GM23338 (cell line): ENCODE data around the gene FHIP1A. TPM values are rescaled to one million over a fixed set of nuclear protein-coding genes. Genes with fewer than 3 reads are reported as not detected.
A peak's percentile ranks its signal among the peaks of the same experiment; 100 is the strongest.
"Not testable (repeated sequence)": the region's sequence is repeated elsewhere in the genome, so short reads cannot be mapped to it uniquely, and the experiment has no call there.

Source experiments
- ATAC-seq: fragments of 200-7000 bp; cut with Tn5 transposase; 3 replicates; pipeline ENCODE4 v1.9.1; 2020
- DNase-seq: peaks from one replicate; pipeline ENCODE4 v3.0.0-alpha.2; 2015; ENCODE audit warnings: low spot score
- H2AFZ ChIP-seq: fragments of 200-600 bp; sonication (generic); 2 replicates; pipeline ENCODE4 v1.8.0; 2016; ENCODE audit warnings: antibody characterized with exemption, mild to moderate bottlenecking, moderate library complexity
- H3F3A ChIP-seq: fragments of 200-600 bp; sonication (generic); replicated peaks from 2 replicates; pipeline ENCODE4 v1.8.0; 2017; ENCODE audit warnings: antibody characterized with exemption, mixed run types, low read depth
- H3K27ac ChIP-seq: fragments of 200-600 bp; sonication (generic); 2 replicates; pipeline ENCODE4 v1.6.1; 2016; ENCODE audit warnings: low read depth
- H3K27me3 ChIP-seq: fragments of 200-600 bp; sonication (generic); 2 replicates; pipeline ENCODE4 v1.8.0; 2016; ENCODE audit warnings: mild to moderate bottlenecking, mixed run types, moderate library complexity; ENCODE audit not compliant: insufficient read depth
- H3K36me3 ChIP-seq: fragments of 200-600 bp; sonication (generic); 2 replicates; pipeline ENCODE4 v1.8.0; 2016; ENCODE audit warnings: mild to moderate bottlenecking; ENCODE audit not compliant: insufficient read depth
- H3K4me1 ChIP-seq: fragments of 200-600 bp; sonication (generic); 2 replicates; pipeline ENCODE4 v1.8.0; 2016; ENCODE audit warnings: mild to moderate bottlenecking, moderate library complexity; ENCODE audit not compliant: insufficient read depth
- H3K4me2 ChIP-seq: fragments of 200-600 bp; sonication (generic); 2 replicates; pipeline ENCODE4 v1.7.1; 2017; ENCODE audit warnings: mixed run types
- H3K4me3 ChIP-seq: fragments of 200-600 bp; sonication (generic); 2 replicates; pipeline ENCODE4 v1.6.1; 2016; ENCODE audit warnings: mixed run types
- H3K79me2 ChIP-seq: fragments of 200-600 bp; sonication (generic); replicated peaks from 2 replicates; pipeline ENCODE4 v1.8.0; 2017; ENCODE audit warnings: mild to moderate bottlenecking; ENCODE audit not compliant: insufficient read depth
- H3K9me2 ChIP-seq: fragments of 200-600 bp; sonication (generic); 2 replicates; pipeline ENCODE4 v1.8.0; 2017; ENCODE audit not compliant: insufficient read depth
- H4K20me1 ChIP-seq: fragments of 200-600 bp; sonication (generic); replicated peaks from 2 replicates; pipeline ENCODE4 v1.8.0; 2017; ENCODE audit warnings: mild to moderate bottlenecking; ENCODE audit not compliant: insufficient read depth
- H3K27ac Mint-ChIP-seq: 2 replicates; pipeline ENCODE4 v1.8.0; 2020; ENCODE audit warnings: inconsistent platforms, mild to moderate bottlenecking, moderate library complexity, mixed read lengths
- H3K27me3 Mint-ChIP-seq: 3 replicates; pipeline ENCODE4 v1.8.0; 2022; ENCODE audit warnings: low read depth, mild to moderate bottlenecking, moderate library complexity, mixed read lengths, inconsistent platforms; ENCODE audit not compliant: insufficient read depth, poor library complexity
- H3K36me3 Mint-ChIP-seq: 3 replicates; pipeline ENCODE4 v1.8.0; 2021; ENCODE audit warnings: low read depth, mild to moderate bottlenecking, inconsistent platforms, moderate library complexity, mixed read lengths
- H3K4me1 Mint-ChIP-seq: 3 replicates; pipeline ENCODE4 v1.8.0; 2020; ENCODE audit warnings: mild to moderate bottlenecking, inconsistent platforms, mixed read lengths
- H3K4me3 Mint-ChIP-seq: 3 replicates; pipeline ENCODE4 v1.8.0; 2021; ENCODE audit warnings: moderate library complexity, mild to moderate bottlenecking, inconsistent platforms, mixed read lengths
- H3K9me3 Mint-ChIP-seq: 3 replicates; pipeline ENCODE4 v1.8.0; 2020; ENCODE audit warnings: moderate library complexity, mild to moderate bottlenecking, inconsistent platforms, mixed read lengths
- EZH2 ChIP-seq: fragments of 200-600 bp; sonication (generic); IDR thresholded peaks from one replicate; pipeline ENCODE4 v1.8.0; 2017; ENCODE audit warnings: antibody characterized with exemption, mild to moderate bottlenecking, low read depth; ENCODE audit not compliant: unreplicated experiment
- STAT1 ChIP-seq: IDR thresholded peaks from one replicate; pipeline ENCODE4 v1.6.1; 2016; ENCODE audit warnings: antibody characterized with exemption; ENCODE audit not compliant: unreplicated experiment
- ZNF114 ChIP-seq: fragments of 250-450 bp; sonication (Bioruptor Pico); IDR thresholded peaks from 2 replicates; pipeline ENCODE4 v1.5.0; 2020; ENCODE audit warnings: mild to moderate bottlenecking, moderate library complexity
- polyA plus RNA-seq: library from polyadenylated mRNA; unstranded; fragments of >200 nt; fragmentation: Nextera tagmentation; extraction: Ambion mirVana; gene quantifications from 2 replicates; pipeline ENCODE4 v1.2.1, GENCODE V29; 2016
- total RNA-seq: library from RNA; depleted of rRNA; stranded (reverse); fragments of >200 nt; shearing (Covaris generic); gene quantifications from 2 replicates; pipeline ENCODE4 v1.2.3, GENCODE V29; 2014
- TF ChIP-seq, protein P1 (sequence below): fragments of 250-450 bp; sonication (Bioruptor Pico); IDR thresholded peaks from 2 replicates; pipeline ENCODE4 v1.5.0; 2020; ENCODE audit warnings: mild to moderate bottlenecking, moderate library complexity

The FHIP1A gene
- total and polyA plus RNA-seq, 2 experiments from 2014 or later = 11.3 to 108 TPM

GRCh38 chr4:151403656-151404055, 5.3 kb upstream of the FHIP1A start (continued):
- TF ChIP-seq, protein P1, sequence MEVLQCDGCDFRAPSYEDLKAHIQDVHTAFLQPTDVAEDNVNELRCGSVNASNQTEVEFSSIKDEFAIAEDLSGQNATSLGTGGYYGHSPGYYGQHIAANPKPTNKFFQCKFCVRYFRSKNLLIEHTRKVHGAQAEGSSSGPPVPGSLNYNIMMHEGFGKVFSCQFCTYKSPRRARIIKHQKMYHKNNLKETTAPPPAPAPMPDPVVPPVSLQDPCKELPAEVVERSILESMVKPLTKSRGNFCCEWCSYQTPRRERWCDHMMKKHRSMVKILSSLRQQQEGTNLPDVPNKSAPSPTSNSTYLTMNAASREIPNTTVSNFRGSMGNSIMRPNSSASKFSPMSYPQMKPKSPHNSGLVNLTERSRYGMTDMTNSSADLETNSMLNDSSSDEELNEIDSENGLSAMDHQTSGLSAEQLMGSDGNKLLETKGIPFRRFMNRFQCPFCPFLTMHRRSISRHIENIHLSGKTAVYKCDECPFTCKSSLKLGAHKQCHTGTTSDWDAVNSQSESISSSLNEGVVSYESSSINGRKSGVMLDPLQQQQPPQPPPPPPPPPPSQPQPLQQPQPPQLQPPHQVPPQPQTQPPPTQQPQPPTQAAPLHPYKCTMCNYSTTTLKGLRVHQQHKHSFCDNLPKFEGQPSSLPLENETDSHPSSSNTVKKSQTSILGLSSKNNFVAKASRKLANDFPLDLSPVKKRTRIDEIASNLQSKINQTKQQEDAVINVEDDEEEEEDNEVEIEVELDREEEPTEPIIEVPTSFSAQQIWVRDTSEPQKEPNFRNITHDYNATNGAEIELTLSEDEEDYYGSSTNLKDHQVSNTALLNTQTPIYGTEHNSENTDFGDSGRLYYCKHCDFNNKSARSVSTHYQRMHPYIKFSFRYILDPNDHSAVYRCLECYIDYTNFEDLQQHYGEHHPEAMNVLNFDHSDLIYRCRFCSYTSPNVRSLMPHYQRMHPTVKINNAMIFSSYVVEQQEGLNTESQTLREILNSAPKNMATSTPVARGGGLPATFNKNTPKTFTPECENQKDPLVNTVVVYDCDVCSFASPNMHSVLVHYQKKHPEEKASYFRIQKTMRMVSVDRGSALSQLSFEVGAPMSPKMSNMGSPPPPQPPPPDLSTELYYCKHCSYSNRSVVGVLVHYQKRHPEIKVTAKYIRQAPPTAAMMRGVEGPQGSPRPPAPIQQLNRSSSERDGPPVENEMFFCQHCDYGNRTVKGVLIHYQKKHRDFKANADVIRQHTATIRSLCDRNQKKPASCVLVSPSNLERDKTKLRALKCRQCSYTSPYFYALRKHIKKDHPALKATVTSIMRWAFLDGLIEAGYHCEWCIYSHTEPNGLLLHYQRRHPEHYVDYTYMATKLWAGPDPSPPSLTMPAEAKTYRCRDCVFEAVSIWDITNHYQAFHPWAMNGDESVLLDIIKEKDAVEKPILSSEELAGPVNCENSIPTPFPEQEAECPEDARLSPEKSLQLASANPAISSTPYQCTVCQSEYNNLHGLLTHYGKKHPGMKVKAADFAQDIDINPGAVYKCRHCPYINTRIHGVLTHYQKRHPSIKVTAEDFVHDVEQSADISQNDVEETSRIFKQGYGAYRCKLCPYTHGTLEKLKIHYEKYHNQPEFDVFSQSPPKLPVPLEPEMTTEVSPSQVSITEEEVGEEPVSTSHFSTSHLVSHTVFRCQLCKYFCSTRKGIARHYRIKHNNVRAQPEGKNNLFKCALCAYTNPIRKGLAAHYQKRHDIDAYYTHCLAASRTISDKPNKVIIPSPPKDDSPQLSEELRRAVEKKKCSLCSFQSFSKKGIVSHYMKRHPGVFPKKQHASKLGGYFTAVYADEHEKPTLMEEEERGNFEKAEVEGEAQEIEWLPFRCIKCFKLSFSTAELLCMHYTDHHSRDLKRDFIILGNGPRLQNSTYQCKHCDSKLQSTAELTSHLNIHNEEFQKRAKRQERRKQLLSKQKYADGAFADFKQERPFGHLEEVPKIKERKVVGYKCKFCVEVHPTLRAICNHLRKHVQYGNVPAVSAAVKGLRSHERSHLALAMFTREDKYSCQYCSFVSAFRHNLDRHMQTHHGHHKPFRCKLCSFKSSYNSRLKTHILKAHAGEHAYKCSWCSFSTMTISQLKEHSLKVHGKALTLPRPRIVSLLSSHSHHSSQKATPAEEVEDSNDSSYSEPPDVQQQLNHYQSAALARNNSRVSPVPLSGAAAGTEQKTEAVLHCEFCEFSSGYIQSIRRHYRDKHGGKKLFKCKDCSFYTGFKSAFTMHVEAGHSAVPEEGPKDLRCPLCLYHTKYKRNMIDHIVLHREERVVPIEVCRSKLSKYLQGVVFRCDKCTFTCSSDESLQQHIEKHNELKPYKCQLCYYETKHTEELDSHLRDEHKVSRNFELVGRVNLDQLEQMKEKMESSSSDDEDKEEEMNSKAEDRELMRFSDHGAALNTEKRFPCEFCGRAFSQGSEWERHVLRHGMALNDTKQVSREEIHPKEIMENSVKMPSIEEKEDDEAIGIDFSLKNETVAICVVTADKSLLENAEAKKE (CRISPR knock-in tag) = no peak
- no peak for TF ChIP-seq STAT1

- not testable (repeated sequence) for H3K4me2 ChIP-seq, H3K36me3 ChIP-seq, DNase-seq, ATAC-seq, H3K4me3 ChIP-seq, H3K9me2 ChIP-seq, H3K27me3 ChIP-seq, H3K9me3 Mint-ChIP-seq, H2AFZ ChIP-seq, H3K27ac ChIP-seq, H3K4me3 Mint-ChIP-seq, H3K27me3 Mint-ChIP-seq, H3K27ac Mint-ChIP-seq, H4K20me1 ChIP-seq
- H3F3A ChIP-seq = peaks cover 18% of the 10 kb centered on the region
- Mint-ChIP-seq H3K4me1 (peaks cover 15% of the 10 kb centered on the region), H3K36me3 (peaks cover 13% of the 10 kb centered on the region)
- H3K79me2 ChIP-seq = peaks cover 14% of the 10 kb centered on the region
- peaks cover 15% of the 10 kb centered on the region for H3K4me1 ChIP-seq
Measured at GRCh38 chr4:151404802-151405201, 4.2 kb upstream of the FHIP1A start.

- DNase-seq (no peak), ATAC-seq (no peak)
- H3K9me3 Mint-ChIP-seq = no peaks in the 10 kb centered on the region; the same call in 1 of the 3 replicates
- Histone ChIP-seq H3K27me3 (no peaks in the 10 kb centered on the region), H3K27ac (no peak overlapping the region), H3K4me3 (peak overlapping the region; percentile 87), H3K4me1 (peaks cover 29% of the 10 kb centered on the region), H2AFZ (no peak overlapping the region), H3K36me3 (no peaks in the 10 kb centered on the region), H3F3A (peaks cover 19% of the 10 kb centered on the region), H3K4me2 (peak overlapping the region; percentile 97), H3K9me2 (no peaks in the 10 kb centered on the region), H4K20me1 (peaks cover 14% of the 10 kb centered on the region; the same call in 1 of the 2 replicates), H3K79me2 (peaks cover 37% of the 10 kb centered on the region)
- TF ChIP-seq ZNF114 (CRISPR knock-in tag) (no peak), EZH2 (no peak)
- H3K27me3 Mint-ChIP-seq = peaks cover 11% of the 10 kb centered on the region
- no peak overlapping the region for H3K27ac Mint-ChIP-seq
- H3K4me3 Mint-ChIP-seq = peak overlapping the region; percentile 94; the same call in 1 of the 3 replicates
- peaks cover 30% of the 10 kb centered on the region for H3K4me1 Mint-ChIP-seq
- peaks cover 6% of the 10 kb centered on the region for H3K36me3 Mint-ChIP-seq
Measured at GRCh38 chr4:151407018-151407417, 2.0 kb upstream of the FHIP1A start.
